GM21390 (cell line): ENCODE data around the gene ACAP1.

Experiments used
- ATAC-seq: cut with Tn5 transposase; IDR thresholded peaks from one replicate; pipeline ENCODE4 v1.9.1; 2021; ENCODE audit not compliant: unreplicated experiment

Gene ACAP1

GRCh38 chr17:7309628-7310027 lies 26.7 kb upstream of the ACAP1 start:
- no peak for ATAC-seq

DNA sequence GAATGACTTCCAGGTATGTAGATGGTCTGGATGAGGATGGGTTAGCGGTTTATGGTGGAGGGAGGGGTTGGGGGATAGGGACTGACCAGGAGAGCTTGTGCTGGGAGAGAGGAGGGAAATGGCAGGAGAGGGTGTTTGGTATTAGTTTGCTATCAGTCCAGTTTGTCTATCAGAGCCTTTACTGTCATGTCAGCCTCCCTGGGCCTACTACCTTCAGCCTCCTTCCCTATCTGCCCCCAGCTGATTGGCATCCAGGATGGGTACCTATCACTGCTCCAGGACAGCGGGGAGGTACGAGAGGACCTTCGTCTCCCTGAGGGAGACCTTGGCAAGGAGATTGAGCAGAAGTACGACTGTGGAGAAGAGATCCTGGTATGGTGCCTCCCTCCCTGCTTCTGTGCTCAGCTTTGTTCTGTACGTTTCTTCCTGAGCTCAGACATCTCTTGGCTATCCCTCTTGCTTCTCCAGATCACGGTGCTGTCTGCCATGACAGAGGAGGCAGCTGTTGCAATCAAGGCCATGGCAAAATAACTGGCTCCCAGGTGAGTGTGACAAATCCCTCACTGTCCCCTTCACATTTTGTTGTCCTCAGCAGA lies 25.1 kb upstream of the ACAP1 start:
- ATAC-seq = no peak

DNA sequence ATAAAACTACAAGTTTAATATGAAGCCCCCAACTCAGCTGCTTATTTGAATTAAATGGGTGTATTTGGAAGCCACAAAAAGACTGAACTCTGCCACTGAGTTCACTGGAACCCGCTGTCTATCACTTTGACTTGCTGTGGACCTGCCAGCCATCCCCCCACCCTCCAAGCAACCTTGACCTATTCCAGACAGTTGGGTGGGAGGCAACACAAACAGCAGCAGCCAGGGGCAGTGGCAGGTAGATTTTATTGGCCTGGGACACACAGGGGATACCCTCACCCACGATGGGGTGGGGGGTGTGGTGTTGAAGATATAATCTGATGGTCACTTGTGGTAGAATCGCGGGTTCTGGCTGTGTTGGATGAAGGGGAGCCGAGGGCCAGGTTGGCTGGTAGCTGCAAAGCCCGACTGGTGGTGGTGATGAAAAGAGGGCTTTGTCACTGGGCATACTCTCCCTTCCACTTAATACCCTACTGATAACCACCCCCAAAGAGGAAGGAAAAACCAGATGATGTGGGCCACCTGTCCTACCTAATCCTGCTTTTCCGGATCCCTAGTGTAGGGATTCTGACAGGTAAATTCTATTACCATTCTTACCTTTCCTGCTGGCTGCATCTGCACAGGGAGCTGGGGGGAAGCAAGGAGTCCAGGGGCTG lies 23.8 kb upstream of the ACAP1 start:
- ATAC-seq = no peak

GRCh38 chr17:7313088-7313889 lies 23.0 kb upstream of the ACAP1 start:
- no peak for ATAC-seq

DNA sequence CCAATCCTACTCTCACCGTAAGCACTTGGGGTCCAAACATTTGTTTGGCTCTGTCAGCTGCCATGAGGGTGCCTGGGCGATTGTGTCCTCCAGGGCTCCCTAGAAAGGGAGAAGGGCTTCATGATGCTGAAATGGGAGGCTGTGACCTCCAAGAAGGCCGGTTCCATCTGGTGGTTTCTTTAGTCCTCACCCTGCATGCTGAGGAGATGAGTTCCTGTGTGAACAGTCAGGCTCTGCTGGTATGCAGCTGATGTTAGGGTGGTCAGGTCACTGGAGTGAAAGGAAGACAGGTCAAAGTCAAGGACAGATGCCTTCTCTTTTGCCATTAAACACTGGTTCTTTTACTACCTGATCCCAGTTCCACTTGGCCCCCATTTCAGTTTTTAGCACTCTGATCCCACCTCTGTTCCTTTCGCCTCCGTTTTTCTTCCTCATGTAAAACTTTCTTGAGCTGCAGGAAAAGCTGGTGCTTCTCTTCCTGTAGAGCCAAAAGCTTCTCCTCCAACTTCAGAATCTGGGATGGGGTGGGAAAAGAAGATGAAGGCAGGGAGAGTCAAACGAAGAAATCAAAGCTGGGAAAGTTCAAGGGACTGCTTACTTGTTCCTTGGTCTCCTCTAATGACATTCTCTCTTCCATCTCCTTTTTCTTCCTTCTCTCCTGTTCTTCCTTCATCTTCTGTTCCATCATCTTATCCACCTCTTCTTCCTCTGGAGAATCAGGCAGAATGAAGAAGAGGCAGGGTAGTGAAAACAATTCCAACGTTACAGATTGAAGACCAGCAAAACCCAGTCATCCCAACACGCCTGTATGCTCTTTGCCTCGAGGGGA lies 22.2 kb upstream of the ACAP1 start:
- ATAC-seq = no peak

GRCh38 chr17:7314719-7315569 lies 21.4 kb upstream of the ACAP1 start, which contains the start of gene GPS2:
GPS2 (minus strand) TSS chr17:7315360; CDS start chr17:7315052, 308 bp downstream.
- peak; percentile 78 for ATAC-seq

DNA sequence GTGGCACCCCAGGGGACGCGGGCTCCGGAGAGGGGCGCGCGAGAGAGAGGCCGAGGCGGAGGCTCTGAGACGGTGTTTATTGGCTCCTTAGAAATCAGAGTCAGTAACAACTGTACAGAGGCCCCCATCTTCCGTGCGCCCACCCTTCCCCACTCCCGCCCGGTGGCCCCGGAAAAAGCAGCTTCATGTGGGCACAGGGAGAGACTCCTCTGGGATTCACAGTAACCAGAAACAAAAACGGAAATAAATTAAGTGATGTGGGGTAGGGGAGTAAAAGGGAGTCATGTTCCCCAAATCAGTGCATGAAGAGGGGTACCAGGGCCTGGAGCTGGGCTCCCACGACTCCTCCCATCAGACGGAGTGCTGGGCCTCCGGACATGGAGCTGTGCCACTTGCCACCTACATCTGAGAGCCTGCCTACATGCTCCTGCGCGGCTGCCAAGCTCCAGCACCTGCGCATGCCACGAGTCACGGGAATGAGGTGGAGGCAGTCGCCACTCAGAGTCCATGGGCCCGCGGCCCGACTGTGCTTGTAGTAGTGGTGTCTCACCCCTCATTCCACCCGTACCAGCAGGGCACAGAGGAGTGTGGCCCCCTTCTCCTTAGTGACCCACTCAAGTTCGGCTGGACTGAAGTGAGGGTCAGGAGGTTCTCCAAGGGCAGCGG lies 20.6 kb upstream of the ACAP1 start:
- ATAC-seq = no peak

GRCh38 chr17:7317161-7317803 lies 19.0 kb upstream of the ACAP1 start:
- ATAC-seq = no peak

- ATAC-seq = no peak
Observed at GRCh38 chr17:7318121-7318860, 18.0 kb upstream of the ACAP1 start.

GRCh38 chr17:7321466-7321865 lies 14.9 kb upstream of the ACAP1 start:
- no peak for ATAC-seq

GRCh38 chr17:7322520-7323194 lies 13.7 kb upstream of the ACAP1 start:
- no peak for ATAC-seq

DNA sequence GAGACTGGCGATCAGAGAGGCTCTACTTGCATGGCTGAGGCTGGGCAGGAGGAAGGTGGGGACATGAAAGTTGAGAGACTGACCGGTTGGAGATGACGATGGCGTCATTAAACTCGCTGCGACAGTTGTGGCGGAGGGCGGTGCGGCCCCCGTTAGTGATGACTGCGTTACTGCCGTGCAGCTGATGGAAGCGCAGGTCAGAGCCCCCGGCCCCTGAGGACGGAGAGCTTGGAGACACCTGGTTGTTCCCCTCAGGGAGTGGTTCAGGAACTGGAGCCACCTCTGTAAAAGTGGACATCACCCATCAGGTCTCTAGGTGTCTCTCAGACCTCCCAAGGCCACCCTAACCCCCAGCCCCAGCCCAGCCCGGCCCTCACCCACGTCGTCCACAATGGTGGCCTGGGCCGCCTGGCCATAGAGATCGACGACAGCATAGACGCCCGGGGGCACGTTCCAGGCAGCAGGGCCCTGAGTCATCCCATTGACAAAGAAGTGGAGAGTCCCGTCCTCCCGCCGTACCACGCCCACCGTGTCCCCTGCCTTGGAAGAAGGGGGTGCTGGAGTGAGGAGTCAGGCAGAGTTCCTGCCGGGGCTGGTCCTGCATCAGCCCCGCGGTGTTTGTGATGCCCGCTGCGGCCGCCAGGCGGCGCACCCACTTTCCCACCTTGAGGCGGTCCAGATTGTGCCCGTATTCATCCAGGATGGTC lies 12.4 kb upstream of the ACAP1 start:
- no peak for ATAC-seq

- no peak for ATAC-seq
Observed at GRCh38 chr17:7324438-7324779, 11.9 kb upstream of the ACAP1 start.

- ATAC-seq = no peak
Observed at GRCh38 chr17:7325031-7325528, 11.2 kb upstream of the ACAP1 start.

DNA sequence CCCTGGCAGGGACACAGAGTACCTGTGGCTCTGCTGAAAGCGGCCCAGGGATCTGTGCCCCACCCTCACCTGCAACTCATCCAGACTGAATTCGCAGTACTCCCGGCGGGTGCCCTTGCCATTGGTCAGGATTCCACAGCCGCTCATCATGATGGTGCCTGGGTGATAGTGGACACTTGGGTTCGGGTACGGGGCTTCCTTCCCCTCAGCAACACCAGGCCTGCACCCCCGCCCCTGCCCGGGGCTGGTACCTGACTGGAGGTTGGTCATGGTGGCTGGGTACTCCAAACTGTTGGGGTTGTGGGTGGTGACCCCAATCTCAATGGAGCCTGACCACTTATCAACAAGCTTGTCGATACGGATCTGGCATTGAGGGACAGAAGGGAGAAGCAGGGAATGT lies 10.1 kb upstream of the ACAP1 start:
- no peak for ATAC-seq

DNA sequence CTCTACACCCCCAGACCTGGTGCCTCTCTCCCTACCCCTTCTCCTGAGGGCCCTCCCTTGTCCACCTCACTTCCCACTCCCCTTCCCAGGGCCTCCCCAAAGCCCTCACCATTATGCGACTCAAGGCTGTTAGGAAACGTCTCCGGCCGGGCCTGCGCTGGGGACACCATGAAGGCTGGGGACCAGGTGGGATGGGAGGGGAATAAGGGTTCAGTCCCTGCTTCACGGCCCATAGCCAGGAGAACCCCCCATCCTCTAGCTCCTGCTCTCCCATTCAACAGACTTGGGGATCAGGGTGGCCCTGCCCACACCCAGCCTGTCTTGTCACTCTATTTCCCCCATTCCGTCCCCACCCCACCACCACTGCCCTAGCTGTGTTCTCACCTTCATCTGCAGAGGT lies 9.3 kb upstream of the ACAP1 start:
- no peak for ATAC-seq

DNA sequence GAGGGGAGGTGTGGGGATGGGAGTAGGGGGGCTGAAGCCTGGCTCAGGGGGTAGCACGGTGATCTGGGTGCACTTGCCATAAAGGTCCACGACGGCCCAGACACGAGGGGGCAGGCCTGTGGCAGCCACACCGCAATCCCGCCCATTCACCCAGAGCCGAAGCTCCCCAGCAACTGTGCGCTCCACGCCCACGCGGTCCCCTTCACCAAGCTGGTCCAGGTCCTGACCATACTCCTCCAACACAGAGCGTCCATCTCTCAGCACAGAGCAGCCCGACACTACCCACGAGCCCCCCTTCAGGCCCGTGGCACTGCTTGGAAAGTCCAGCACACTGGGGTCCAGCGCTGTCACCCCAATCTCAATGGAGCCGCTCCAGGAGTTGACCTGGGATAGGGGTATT lies 8.8 kb upstream of the ACAP1 start:
- ATAC-seq = no peak
